ENCODE measurements around the gene HSD17B3.

GRCh38 chr9:96309850-96310249, 7.9 kb upstream of the HSD17B3 start:
- TF ChIP-seq EZH2 (IDR thresholded peaks at IDR 0.05; ENCODE audit: borderline replicate concordance, insufficient read depth, low read length, poor library complexity, severe bottlenecking) (no peak), CTCF (IDR thresholded peaks at IDR 0.05; ENCODE audit: poor library complexity, severe bottlenecking) (no peak), EP300 (conservative IDR thresholded peaks at IDR 0.05; ENCODE audit: poor library complexity, severe bottlenecking) (no peak), REST (IDR thresholded peaks at IDR 0.05; ENCODE audit: borderline replicate concordance) (no peak), RAD21 (conservative IDR thresholded peaks at IDR 0.05) (no peak), POLR2AphosphoS5 (IDR thresholded peaks at IDR 0.05) (no peak), SMC3 (conservative IDR thresholded peaks at IDR 0.05; ENCODE audit: poor library complexity) (no peak)
